ENCODE results near the gene IGSF21. TPM values are rescaled to one million over a fixed set of nuclear protein-coding genes. Genes with fewer than 3 reads are reported as not detected.
A peak's percentile ranks its signal among the peaks of the same experiment; 100 is the strongest.

Gene IGSF21
- total RNA-seq, 2 experiments from 2014 or later, result not detected

DNA sequence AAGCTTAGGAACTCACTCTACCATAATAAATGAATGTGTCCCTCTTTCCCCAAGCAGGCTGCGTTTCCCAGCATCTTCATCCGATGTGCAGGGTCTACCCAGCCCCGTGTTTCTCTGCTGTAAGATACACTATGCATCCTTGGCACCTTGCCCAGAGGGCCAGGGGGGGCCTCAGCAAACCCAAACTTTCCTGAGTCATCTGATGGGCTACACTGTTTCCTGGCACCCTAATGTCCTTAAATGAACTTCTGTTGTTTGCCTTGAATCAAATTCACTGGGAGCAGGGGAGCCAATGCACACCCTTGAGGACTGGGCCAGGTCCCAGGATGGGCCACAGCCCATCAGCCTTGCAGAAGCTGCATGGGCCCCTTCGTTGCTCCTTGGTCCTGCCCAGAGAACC is 145.5 kb downstream of the IGSF21 start:
- Mint-ChIP-seq H3K27me3 (peaks cover 12% of the 10 kb centered on the region), H3K4me1 (ENCODE audit: low read depth) (no peaks in the 10 kb centered on the region)
- CTCF ChIA-PET, result interaction anchor here (1.1 kb wide), 1 partner anchor 16 kb away, joined by 3 read pairs; no protein-coding TSS in a partner anchor

DNA sequence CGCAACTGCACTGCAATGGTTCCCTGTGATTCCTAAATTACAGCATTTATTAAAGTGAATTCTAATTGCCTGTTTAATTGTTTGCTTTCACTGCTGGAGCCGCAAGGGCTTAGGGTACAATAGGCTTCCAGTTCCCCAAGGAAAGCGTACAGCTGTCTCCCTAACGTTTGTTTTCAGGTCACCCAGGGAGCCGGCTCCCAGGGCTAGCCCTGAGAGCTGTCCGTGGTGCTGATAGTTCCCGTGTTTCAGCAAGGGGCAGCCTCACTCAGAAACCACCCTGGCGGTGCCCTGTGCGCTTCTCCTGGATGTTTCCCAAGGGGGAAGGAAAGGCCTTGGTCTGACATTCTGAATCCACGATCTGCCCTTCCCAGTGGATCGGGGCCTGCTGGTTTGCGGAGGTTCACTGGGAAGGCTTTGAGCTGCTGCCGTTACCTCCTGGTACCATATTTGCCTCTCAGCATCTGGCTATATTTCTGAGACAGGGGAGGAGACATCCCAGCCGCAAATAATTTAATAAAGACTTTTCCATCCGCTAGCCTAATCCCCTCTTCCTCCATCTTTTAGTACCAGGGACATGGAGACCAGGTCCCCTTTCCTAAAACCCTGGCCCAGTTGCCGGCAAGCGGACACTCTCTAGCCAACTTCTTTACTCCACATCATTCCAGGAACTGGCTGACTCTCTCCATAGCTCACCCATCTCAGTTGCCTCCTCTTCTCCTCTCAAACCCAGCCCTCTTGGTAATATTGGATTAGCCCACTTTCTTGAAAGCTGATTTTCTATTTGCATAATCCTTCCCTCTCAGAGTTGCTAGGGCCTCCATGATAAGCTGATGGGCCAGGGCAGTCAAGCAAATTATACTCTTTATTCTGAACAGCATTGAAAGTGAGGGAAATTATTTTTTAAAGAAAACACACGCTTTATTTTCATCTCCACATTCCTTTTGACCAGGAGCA is 149.0 kb downstream of the IGSF21 start:
- DNase-seq, result peak; percentile 38
- ChIA-PET CTCF (no interaction called here), POLR2A (no interaction called here)
- H3K27me3 Mint-ChIP-seq, result peaks cover 18% of the 10 kb centered on the region
- intact Hi-C loops (cut with micrococcal nuclease), result no loop called here
- peaks cover 1% of the 10 kb centered on the region for H3K9me3 Mint-ChIP-seq
- H3K4me1 Mint-ChIP-seq (ENCODE audit: low read depth), result no peaks in the 10 kb centered on the region
- no peak overlapping the region for H3K4me3 Mint-ChIP-seq
- H3K36me3 Mint-ChIP-seq, result no peaks in the 10 kb centered on the region
- no peak overlapping the region for H3K27ac Mint-ChIP-seq

More for the DNA sequence above, 145.5 kb downstream of the IGSF21 start:
- H3K27ac Mint-ChIP-seq, result no peak overlapping the region
- peaks cover 9% of the 10 kb centered on the region for H3K9me3 Mint-ChIP-seq
- intact Hi-C loops (cut with micrococcal nuclease), result no loop called here
- no peaks in the 10 kb centered on the region for H3K36me3 Mint-ChIP-seq
- POLR2A ChIA-PET, result no interaction called here
- no peak for DNase-seq
- no peak overlapping the region for H3K4me3 Mint-ChIP-seq

DNA sequence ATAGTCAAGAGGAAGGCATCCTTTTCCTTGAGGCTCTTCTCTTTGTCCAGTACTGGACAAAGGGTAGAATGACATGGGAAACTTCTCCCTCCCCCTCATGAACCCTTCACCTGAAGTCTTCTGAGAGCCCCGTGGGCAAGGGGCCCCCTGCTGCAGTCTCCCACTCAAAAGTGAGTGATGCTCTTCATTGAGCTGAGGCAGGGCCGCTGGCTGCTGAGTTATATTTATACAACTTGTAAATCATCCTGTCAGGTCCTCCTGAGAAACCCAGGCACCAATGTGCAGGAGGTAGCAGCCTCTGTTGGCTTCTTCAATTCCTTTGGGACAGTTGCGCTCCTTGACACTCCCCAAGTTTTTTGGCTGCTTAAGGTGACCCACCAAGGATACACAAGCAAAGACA is 150.2 kb downstream of the IGSF21 start:
- no peak for DNase-seq
- Mint-ChIP-seq H3K4me3 (no peak overlapping the region), H3K9me3 (no peaks in the 10 kb centered on the region), H3K27ac (no peak overlapping the region), H3K36me3 (no peaks in the 10 kb centered on the region), H3K27me3 (peaks cover 18% of the 10 kb centered on the region), H3K4me1 (ENCODE audit: low read depth) (no peaks in the 10 kb centered on the region)
- intact Hi-C loops (cut with micrococcal nuclease), result no loop called here
- ChIA-PET POLR2A (no interaction called here), CTCF (no interaction called here)

- intact Hi-C loops (cut with micrococcal nuclease), result no loop called here
- H3K36me3 Mint-ChIP-seq, result no peaks in the 10 kb centered on the region
- DNase-seq, result no peak
- no peak overlapping the region for H3K27ac Mint-ChIP-seq
- H3K27me3 Mint-ChIP-seq, result peaks cover 8% of the 10 kb centered on the region
- no peaks in the 10 kb centered on the region for H3K4me1 Mint-ChIP-seq (ENCODE audit: low read depth)
- ChIA-PET POLR2A (no interaction called here), CTCF (no interaction called here)
- no peaks in the 10 kb centered on the region for H3K9me3 Mint-ChIP-seq
- H3K4me3 Mint-ChIP-seq, result no peak overlapping the region
Measured at GRCh38 chr1:18261891-18262290, 154.3 kb downstream of the IGSF21 start.

DNA sequence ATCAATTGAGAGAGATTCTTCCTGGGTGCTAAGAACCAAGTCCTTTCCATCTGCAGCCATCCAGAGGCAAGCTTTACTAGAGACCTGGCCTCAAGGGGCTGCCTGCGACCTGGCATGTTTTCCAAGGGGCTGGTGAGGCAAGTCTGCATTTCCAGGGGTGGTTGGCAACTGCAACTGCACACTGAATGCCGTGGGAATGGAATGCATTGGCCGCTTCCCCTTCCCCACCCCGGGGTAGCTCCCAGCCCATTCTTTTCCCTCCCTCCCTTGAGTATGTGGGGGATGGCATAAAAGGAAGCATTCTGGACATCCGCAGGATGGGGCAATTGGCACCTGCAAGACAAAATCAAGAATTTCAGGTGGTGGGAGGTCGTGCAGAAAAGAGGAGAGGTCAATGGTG is 155.1 kb downstream of the IGSF21 start:
- Mint-ChIP-seq H3K27me3 (peaks cover 5% of the 10 kb centered on the region), H3K9me3 (no peaks in the 10 kb centered on the region), H3K4me3 (no peak overlapping the region), H3K27ac (no peak overlapping the region), H3K4me1 (ENCODE audit: low read depth) (no peaks in the 10 kb centered on the region), H3K36me3 (no peaks in the 10 kb centered on the region)
- intact Hi-C loops (cut with micrococcal nuclease), result no loop called here
- ChIA-PET POLR2A (no interaction called here), CTCF (no interaction called here)
- DNase-seq, result no peak

GRCh38 chr1:18263547-18264120 is 156.0 kb downstream of the IGSF21 start:
- no peak for DNase-seq
- peaks cover 5% of the 10 kb centered on the region for H3K27me3 Mint-ChIP-seq
- no peaks in the 10 kb centered on the region for H3K9me3 Mint-ChIP-seq
- H3K36me3 Mint-ChIP-seq, result no peaks in the 10 kb centered on the region
- intact Hi-C loops (cut with micrococcal nuclease), result no loop called here
- no peak overlapping the region for H3K27ac Mint-ChIP-seq
- ChIA-PET CTCF (no interaction called here), POLR2A (no interaction called here)
- no peak overlapping the region for H3K4me3 Mint-ChIP-seq
- no peaks in the 10 kb centered on the region for H3K4me1 Mint-ChIP-seq (ENCODE audit: low read depth)

- Mint-ChIP-seq H3K27ac (no peak overlapping the region), H3K36me3 (no peaks in the 10 kb centered on the region), H3K9me3 (no peaks in the 10 kb centered on the region), H3K4me3 (no peak overlapping the region), H3K4me1 (ENCODE audit: low read depth) (no peaks in the 10 kb centered on the region), H3K27me3 (peaks cover 2% of the 10 kb centered on the region)
- POLR2A ChIA-PET, result no interaction called here
- CTCF ChIA-PET, result no interaction called here
- no peak for DNase-seq
- intact Hi-C loops (cut with micrococcal nuclease), result no loop called here
Measured at GRCh38 chr1:18264450-18265039, 156.9 kb downstream of the IGSF21 start.

- H3K27me3 Mint-ChIP-seq, result peaks cover 2% of the 10 kb centered on the region
- no peak for DNase-seq
- H3K4me3 Mint-ChIP-seq, result no peak overlapping the region
- H3K4me1 Mint-ChIP-seq (ENCODE audit: low read depth), result no peaks in the 10 kb centered on the region
- H3K9me3 Mint-ChIP-seq, result no peaks in the 10 kb centered on the region
- intact Hi-C loops (cut with micrococcal nuclease), result no loop called here
- CTCF ChIA-PET, result no interaction called here
- no peak overlapping the region for H3K27ac Mint-ChIP-seq
- POLR2A ChIA-PET, result no interaction called here
- H3K36me3 Mint-ChIP-seq, result no peaks in the 10 kb centered on the region
Measured at GRCh38 chr1:18265641-18266040, 158.0 kb downstream of the IGSF21 start.

DNA sequence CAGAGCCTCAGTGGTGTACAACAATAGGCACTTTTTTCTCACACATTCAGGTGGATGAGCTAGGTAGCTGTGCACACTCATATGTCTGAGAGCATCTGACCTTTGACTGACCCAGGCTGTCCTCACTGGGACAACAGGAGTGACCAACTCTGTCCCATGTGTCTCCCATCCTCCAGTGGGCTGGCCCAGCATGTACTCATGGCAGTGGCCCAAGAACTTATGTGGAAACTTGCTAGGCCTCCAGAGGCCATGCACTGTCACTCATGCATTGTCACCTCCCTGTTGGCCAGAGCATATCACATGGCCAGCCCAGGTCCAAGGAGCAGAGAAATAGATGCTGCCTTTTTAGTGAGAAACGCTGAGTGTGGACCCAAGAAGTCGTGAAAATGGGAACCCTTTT is 158.8 kb downstream of the IGSF21 start:
- Mint-ChIP-seq H3K27me3 (peaks cover 2% of the 10 kb centered on the region), H3K4me3 (no peak overlapping the region), H3K9me3 (no peaks in the 10 kb centered on the region), H3K27ac (no peak overlapping the region), H3K36me3 (no peaks in the 10 kb centered on the region), H3K4me1 (ENCODE audit: low read depth) (no peaks in the 10 kb centered on the region)
- POLR2A ChIA-PET, result no interaction called here
- intact Hi-C loops (cut with micrococcal nuclease), result no loop called here
- DNase-seq, result no peak
- CTCF ChIA-PET, result no interaction called here

- H3K4me3 Mint-ChIP-seq, result no peak overlapping the region
- no peaks in the 10 kb centered on the region for H3K9me3 Mint-ChIP-seq
- intact Hi-C loops (cut with micrococcal nuclease), result no loop called here
- H3K36me3 Mint-ChIP-seq, result no peaks in the 10 kb centered on the region
- peaks cover 2% of the 10 kb centered on the region for H3K27me3 Mint-ChIP-seq
- no peak overlapping the region for H3K27ac Mint-ChIP-seq
- POLR2A ChIA-PET, result no interaction called here
- no peak for DNase-seq
- no peaks in the 10 kb centered on the region for H3K4me1 Mint-ChIP-seq (ENCODE audit: low read depth)
- CTCF ChIA-PET, result no interaction called here
Measured at GRCh38 chr1:18271336-18271735, 163.7 kb downstream of the IGSF21 start.

DNA sequence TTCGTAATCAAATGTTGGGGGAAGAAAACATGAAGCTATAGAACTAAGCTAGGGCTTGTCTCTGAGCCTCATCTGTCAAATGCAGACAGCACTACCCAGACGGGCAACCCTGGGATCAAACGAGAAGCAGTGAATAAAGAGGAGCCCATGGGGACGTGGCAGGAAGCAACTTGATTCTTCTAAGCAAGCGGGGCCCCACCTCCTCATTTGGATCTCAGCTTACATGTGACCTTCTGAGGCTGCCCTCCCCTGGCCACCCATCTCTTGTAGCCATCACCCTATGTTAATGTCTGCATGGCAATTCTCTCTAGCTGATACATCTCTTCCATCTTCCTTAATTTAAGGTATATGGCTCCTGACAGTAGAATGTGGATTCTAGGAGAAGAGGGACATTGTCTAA is 171.3 kb downstream of the IGSF21 start:
- Mint-ChIP-seq H3K4me1 (ENCODE audit: low read depth) (no peaks in the 10 kb centered on the region), H3K27ac (no peak overlapping the region), H3K36me3 (no peaks in the 10 kb centered on the region), H3K9me3 (no peaks in the 10 kb centered on the region), H3K27me3 (peaks cover 15% of the 10 kb centered on the region), H3K4me3 (no peak overlapping the region)
- ChIA-PET POLR2A (no interaction called here), CTCF (no interaction called here)
- intact Hi-C loops (cut with micrococcal nuclease), result no loop called here
- DNase-seq, result no peak

GRCh38 chr1:18279351-18280074 is 171.9 kb downstream of the IGSF21 start:
- CTCF ChIA-PET, result no interaction called here
- no peak for DNase-seq
- Mint-ChIP-seq H3K4me1 (ENCODE audit: low read depth) (no peaks in the 10 kb centered on the region), H3K9me3 (no peaks in the 10 kb centered on the region), H3K36me3 (no peaks in the 10 kb centered on the region), H3K27me3 (peaks cover 17% of the 10 kb centered on the region), H3K27ac (no peak overlapping the region), H3K4me3 (no peak overlapping the region)
- POLR2A ChIA-PET, result no interaction called here
- intact Hi-C loops (cut with micrococcal nuclease), result no loop called here

Data from activated CD4-positive, alpha-beta memory T cell treated with anti-CD3 and anti-CD28 coated beads for 36 hours (primary cell).